ENCODE results near the gene SRGAP2B. TPM values are rescaled to one million over a fixed set of nuclear protein-coding genes. Genes with fewer than 3 reads are reported as not detected.
"Not testable (repeated sequence)": the region's sequence is repeated elsewhere in the genome, so short reads cannot be mapped to it uniquely, and the experiment has no call there.

SRGAP2B gene
- total RNA-seq, 3 donors from 2014 or later = 10.0 to 11.0 (median 10.8) TPM

- H3K4me1 Mint-ChIP-seq (ENCODE audit: low read depth); H3K36me3 Mint-ChIP-seq (ENCODE audit: insufficient read depth); H3K9me3 Mint-ChIP-seq; H3K4me3 Mint-ChIP-seq; ATAC-seq; DNase-seq; H3K27me3 Mint-ChIP-seq (ENCODE audit: low read depth): not testable (repeated sequence)
Measured at GRCh38 chr1:145000743-145001326, 94.3 kb downstream of the SRGAP2B start.

GRCh38 chr1:145000074-145000742 lies 94.9 kb downstream of the SRGAP2B start:
- H3K27me3 Mint-ChIP-seq (ENCODE audit: low read depth); H3K9me3 Mint-ChIP-seq; DNase-seq; ATAC-seq; H3K36me3 Mint-ChIP-seq (ENCODE audit: insufficient read depth); H3K4me1 Mint-ChIP-seq (ENCODE audit: low read depth); H3K4me3 Mint-ChIP-seq: not testable (repeated sequence)

- H3K27me3 Mint-ChIP-seq (ENCODE audit: low read depth); H3K4me1 Mint-ChIP-seq (ENCODE audit: low read depth); H3K4me3 Mint-ChIP-seq; DNase-seq; H3K9me3 Mint-ChIP-seq; H3K36me3 Mint-ChIP-seq (ENCODE audit: insufficient read depth); ATAC-seq: not testable (repeated sequence)
Measured at GRCh38 chr1:144998981-144999273, 96.2 kb downstream of the SRGAP2B start.

GRCh38 chr1:144998134-144998980 lies 96.8 kb downstream of the SRGAP2B start:
- not testable (repeated sequence) for H3K27me3 Mint-ChIP-seq (ENCODE audit: low read depth); H3K36me3 Mint-ChIP-seq (ENCODE audit: insufficient read depth); ATAC-seq; H3K4me1 Mint-ChIP-seq (ENCODE audit: low read depth); H3K4me3 Mint-ChIP-seq; H3K9me3 Mint-ChIP-seq; DNase-seq

GRCh38 chr1:144995833-144996410 lies 99.2 kb downstream of the SRGAP2B start:
- H3K4me1 Mint-ChIP-seq (ENCODE audit: low read depth); ATAC-seq; H3K4me3 Mint-ChIP-seq; DNase-seq; H3K36me3 Mint-ChIP-seq (ENCODE audit: insufficient read depth); H3K27me3 Mint-ChIP-seq (ENCODE audit: low read depth); H3K9me3 Mint-ChIP-seq: not testable (repeated sequence)

GRCh38 chr1:144992915-144993314 lies 102.2 kb downstream of the SRGAP2B start:
- H3K4me3 Mint-ChIP-seq; ATAC-seq; H3K36me3 Mint-ChIP-seq (ENCODE audit: insufficient read depth); H3K9me3 Mint-ChIP-seq; H3K27me3 Mint-ChIP-seq (ENCODE audit: low read depth); H3K4me1 Mint-ChIP-seq (ENCODE audit: low read depth); DNase-seq: not testable (repeated sequence)

- not testable (repeated sequence) for ATAC-seq; H3K36me3 Mint-ChIP-seq (ENCODE audit: insufficient read depth); H3K4me1 Mint-ChIP-seq (ENCODE audit: low read depth); H3K9me3 Mint-ChIP-seq; H3K4me3 Mint-ChIP-seq; DNase-seq; H3K27me3 Mint-ChIP-seq (ENCODE audit: low read depth)
Measured at GRCh38 chr1:144990611-144991010, 104.5 kb downstream of the SRGAP2B start.

GRCh38 chr1:144987131-144987530 lies 108.0 kb downstream of the SRGAP2B start:
- DNase-seq; H3K27me3 Mint-ChIP-seq (ENCODE audit: low read depth); H3K9me3 Mint-ChIP-seq; H3K4me3 Mint-ChIP-seq; ATAC-seq; H3K36me3 Mint-ChIP-seq (ENCODE audit: insufficient read depth); H3K4me1 Mint-ChIP-seq (ENCODE audit: low read depth): not testable (repeated sequence)

- not testable (repeated sequence) for H3K27me3 Mint-ChIP-seq (ENCODE audit: low read depth); DNase-seq; H3K36me3 Mint-ChIP-seq (ENCODE audit: insufficient read depth); ATAC-seq; H3K9me3 Mint-ChIP-seq; H3K4me3 Mint-ChIP-seq; H3K4me1 Mint-ChIP-seq (ENCODE audit: low read depth)
Measured at GRCh38 chr1:144986171-144986860, 108.8 kb downstream of the SRGAP2B start.

GRCh38 chr1:144985550-144986170 lies 109.5 kb downstream of the SRGAP2B start:
- ATAC-seq; H3K9me3 Mint-ChIP-seq; H3K4me1 Mint-ChIP-seq (ENCODE audit: low read depth); H3K36me3 Mint-ChIP-seq (ENCODE audit: insufficient read depth); H3K27me3 Mint-ChIP-seq (ENCODE audit: low read depth); H3K4me3 Mint-ChIP-seq; DNase-seq: not testable (repeated sequence)

GRCh38 chr1:144982802-144983525 lies 112.2 kb downstream of the SRGAP2B start:
- not testable (repeated sequence) for H3K27me3 Mint-ChIP-seq (ENCODE audit: low read depth); DNase-seq; ATAC-seq; H3K4me1 Mint-ChIP-seq (ENCODE audit: low read depth); H3K36me3 Mint-ChIP-seq (ENCODE audit: insufficient read depth); H3K9me3 Mint-ChIP-seq; H3K4me3 Mint-ChIP-seq

- not testable (repeated sequence) for DNase-seq; H3K9me3 Mint-ChIP-seq; H3K4me3 Mint-ChIP-seq; H3K4me1 Mint-ChIP-seq (ENCODE audit: low read depth); H3K36me3 Mint-ChIP-seq (ENCODE audit: insufficient read depth); ATAC-seq; H3K27me3 Mint-ChIP-seq (ENCODE audit: low read depth)
Measured at GRCh38 chr1:144981157-144981556, 114.0 kb downstream of the SRGAP2B start.

- H3K4me1 Mint-ChIP-seq (ENCODE audit: low read depth); H3K36me3 Mint-ChIP-seq (ENCODE audit: insufficient read depth); H3K4me3 Mint-ChIP-seq; ATAC-seq; H3K27me3 Mint-ChIP-seq (ENCODE audit: low read depth); DNase-seq; H3K9me3 Mint-ChIP-seq: not testable (repeated sequence)
Measured at GRCh38 chr1:144979960-144980595, 115.0 kb downstream of the SRGAP2B start.
